CD1c-positive myeloid dendritic cell (primary cell): ENCODE data around the gene ZNF155.
"Not testable (repeated sequence)": the region's sequence is repeated elsewhere in the genome, so short reads cannot be mapped to it uniquely, and the experiment has no call there.

Experiments used
- DNase-seq: peaks from one replicate; pipeline ENCODE4 v3.0.0-alpha.2; 2016; ENCODE audit errors: extremely low spot score

The ZNF155 gene

GRCh38 chr19:43983912-43984686, at the start of gene ZNF155:
ZNF155 (plus strand) TSS chr19:43984188; CDS start chr19:43988544, 4,356 bp downstream.
- DNase-seq = peak; percentile 95

DNA sequence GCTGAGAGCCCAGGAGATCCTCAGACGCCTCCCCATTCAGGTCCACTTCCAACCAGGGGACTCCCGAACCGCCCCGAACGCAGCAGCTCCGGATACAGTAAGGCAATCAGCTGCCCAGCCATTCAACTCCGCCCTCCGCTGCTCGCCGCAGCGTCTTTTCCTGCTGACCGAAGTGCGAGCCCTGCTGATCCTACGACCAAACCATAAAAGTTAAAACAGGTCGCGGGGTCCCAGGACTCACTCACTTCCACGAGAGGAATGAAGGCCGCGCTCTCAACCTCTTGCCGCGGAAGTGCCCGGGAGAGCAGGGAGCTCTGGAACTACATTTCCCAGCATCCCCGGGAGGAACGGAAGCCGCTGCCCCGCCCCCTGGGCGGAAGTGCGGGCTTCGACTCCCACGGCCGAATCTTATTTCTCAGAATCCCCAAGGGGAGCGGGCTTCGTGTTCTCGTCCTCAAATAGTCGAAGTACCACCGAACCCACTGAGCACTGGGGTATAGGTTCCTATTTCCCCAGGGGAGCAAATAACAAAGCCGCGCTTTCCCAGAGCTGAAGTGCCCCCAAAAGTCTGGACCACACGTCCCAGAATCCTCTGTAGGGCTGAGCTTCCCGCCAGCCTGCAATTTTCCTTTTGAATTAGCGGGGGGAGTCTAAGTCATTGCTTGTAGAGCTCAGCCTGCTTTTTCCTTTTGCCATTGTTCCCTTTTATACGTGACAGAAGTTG, 48.8 kb upstream of the ZNF155 start, which contains the start of gene ZNF45:
Gene ZNF45 (minus strand): TSS at position 298 of the 724 bp plus-strand sequence. CDS start 13,097 bp downstream, outside the sequence.
- DNase-seq = peak; percentile 95

DNA sequence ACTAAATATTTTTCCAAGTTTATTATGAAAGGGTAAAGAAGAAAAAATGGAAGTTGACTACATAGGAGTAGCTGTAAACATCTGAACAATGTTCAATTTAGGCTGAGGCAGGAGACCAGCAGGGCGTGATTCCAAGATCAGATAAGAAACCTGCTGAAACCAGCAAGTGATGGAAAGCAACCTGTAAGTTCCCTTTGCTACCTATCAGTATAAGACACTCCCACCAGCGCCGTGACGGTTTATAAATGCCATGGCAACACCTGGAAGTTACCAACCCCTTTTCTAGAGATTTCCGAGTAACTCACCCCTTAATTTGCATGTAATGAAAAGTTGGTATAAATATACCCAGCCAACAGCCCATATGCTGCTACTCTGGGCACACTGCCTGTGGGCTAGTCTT, 47.8 kb upstream of the ZNF155 start:
- no peak for DNase-seq

GRCh38 chr19:43939557-43940260, 44.3 kb upstream of the ZNF155 start:
- no peak for DNase-seq

GRCh38 chr19:43940719-43941118, 43.3 kb upstream of the ZNF155 start:
- DNase-seq = no peak

DNA sequence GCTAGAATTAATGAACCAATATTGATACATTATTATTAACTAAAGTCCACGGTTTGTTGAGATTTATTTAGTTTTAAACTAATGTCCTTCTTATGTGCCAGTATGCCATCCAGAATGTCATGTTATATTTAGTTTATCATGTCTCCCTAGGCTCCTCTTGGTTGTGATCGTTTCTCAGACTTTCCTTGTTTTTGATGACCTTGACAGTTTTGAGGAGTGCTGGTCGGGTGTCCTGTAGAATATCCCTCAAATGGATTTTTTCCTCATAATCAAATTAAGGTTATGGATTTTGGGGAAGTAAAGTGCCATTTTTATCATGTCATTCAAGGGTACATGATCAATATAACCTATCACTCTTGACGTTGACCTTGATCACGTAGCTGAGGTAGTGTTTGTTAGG, 42.8 kb upstream of the ZNF155 start:
- DNase-seq = no peak

GRCh38 chr19:43947412-43947811, 36.6 kb upstream of the ZNF155 start:
- DNase-seq = not testable (repeated sequence)

DNA sequence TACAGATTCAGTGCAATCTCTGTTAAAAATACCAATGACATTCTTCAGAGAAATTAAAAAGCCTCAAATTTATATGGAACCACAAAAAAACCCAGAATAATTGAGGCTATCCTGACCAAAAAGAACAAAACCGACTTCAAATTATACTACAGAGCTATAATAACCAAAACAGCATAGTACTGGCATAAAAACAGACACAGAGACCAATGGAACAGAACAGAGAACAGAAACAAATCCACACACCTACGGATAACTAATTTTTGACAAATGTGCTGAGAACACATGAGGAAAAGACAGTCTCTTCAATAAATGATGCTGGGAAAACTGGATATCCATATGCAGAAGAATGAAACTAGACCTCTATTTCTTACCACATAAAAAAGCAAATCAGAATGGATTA, 34.2 kb upstream of the ZNF155 start:
- not testable (repeated sequence) for DNase-seq

GRCh38 chr19:43950834-43951645, 32.9 kb upstream of the ZNF155 start, which contains the start of gene ZNF221:
ZNF221 (plus strand) TSS chr19:43951228; CDS start chr19:43962727, 11,499 bp downstream.
- DNase-seq = peak; percentile 94

- DNase-seq = peak; percentile 38
Measured at GRCh38 chr19:43956827-43957226, 27.2 kb upstream of the ZNF155 start.

DNA sequence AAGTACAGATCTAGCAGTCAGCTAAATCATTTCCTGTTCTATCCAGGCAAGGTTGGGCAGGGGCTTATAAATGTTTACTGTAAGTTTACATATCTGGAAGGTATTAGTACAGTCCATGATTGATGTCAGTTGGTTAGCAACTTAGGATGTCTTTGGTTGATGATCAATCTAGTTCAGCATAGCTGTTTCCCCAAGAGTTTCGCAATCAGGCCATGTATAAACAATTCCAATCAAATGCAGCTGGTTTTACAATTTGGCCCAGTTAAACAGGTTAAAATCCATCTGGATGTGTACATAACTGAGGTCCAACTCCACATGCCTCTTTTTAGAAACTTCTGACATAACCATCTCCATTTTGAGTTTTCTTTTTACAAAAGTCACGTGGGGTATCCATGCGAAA, 26.1 kb upstream of the ZNF155 start:
- DNase-seq = no peak

DNA sequence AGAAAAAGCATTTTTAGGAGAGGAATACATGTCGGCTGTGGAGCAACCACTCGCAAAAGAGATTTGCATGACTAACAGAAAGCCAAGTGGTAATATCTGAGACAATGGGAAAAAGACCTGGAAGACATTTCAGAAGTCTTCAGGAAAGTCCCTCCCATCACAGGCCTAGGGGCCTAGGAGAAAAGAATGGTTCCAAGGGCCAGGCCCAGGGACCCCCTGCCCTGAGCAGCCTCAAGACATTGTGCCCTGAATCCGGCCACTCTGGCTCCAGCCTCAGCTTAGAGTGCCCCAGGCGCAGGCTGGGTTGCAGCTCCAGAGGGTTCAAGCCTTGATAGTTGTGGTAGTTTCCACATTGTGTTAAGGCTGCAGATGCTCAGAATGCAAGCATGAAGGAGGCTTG, 23.6 kb upstream of the ZNF155 start:
- no peak for DNase-seq

GRCh38 chr19:43966079-43966694, 17.8 kb upstream of the ZNF155 start:
- DNase-seq = no peak

DNA sequence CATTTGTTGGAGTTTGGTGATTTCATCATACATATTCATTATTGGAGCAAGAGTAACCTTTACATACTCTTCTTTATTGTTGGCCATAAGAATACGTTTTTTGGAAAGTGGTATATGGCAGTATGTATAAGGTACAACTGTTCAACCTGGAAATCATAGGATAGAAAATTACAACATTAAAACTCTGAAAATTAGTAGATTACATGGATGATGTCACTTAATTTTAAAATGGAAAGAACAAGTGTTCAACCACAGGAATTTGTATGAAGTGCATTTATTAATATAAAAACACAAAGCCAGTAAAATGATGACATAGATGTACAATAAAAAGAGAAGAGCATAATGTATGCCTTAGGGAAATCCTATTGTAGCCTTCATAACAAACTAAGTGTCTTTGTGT, 7.3 kb upstream of the ZNF155 start:
- DNase-seq = no peak

- no peak for DNase-seq
Measured at GRCh38 chr19:43983544-43983911, 460 bp upstream of the ZNF155 start.

GRCh38 chr19:43984687-43985000, 656 bp downstream of the ZNF155 start:
- no peak for DNase-seq

DNA sequence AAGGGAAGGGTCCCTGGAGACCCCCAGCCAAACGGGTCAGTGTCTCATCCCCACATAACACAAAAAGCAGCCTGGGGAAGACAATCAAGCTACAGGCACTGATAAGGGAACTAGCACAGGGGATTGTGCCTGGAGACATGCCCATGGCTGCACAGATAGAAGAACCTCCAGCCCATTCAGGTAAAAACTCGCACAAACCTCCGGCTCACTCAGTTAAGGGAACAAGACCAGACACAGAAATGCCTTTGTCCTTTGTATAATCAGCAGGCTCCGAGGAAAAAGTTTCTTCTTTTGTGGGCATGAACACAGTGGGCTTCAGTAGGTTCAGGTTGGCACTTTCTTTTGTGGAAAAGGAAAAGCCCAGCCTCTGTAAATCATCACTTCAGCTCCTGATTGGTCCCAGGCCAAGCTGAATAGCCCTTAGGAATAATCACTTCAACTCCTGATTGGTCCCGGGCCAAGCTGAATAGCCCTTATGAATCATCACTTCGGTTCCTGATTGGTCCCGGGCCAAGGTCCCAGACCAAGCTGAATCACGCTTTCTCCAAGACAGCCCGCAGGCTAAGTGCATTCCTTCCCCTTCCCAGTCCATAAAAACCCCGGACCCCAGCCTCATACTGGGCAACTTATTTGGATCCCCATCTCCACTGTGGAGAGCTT, 13.8 kb downstream of the ZNF155 start:
- DNase-seq = no peak

DNA sequence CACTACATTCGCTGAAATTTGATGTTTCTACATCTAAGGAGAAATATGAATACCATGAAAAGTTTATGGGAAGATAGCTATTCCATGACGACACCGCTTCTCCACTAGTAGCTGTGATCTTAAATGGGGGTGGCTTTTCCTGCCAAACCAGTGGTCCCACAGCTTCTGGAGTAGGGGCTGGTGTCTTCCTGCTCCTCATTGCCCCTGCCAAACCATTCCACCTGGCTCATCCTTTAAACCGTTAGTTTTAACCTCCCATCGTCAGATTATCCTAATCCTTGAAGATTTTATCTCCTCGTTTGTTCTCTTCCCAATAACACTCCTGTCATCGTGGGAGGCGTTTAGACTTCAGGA, 18.2 kb downstream of the ZNF155 start:
- no peak for DNase-seq

GRCh38 chr19:44002566-44003460, 18.8 kb downstream of the ZNF155 start, which contains the start of gene ZNF230:
ZNF230 (plus strand) TSS chr19:44002957; CDS start chr19:44007079, 4,122 bp downstream.
- peak; percentile 97 for DNase-seq
